Right ventricle myocardium inferior (tissue), 1 donor: ENCODE results near the gene GH2. TPM values are rescaled to one million over a fixed set of nuclear protein-coding genes. Genes with fewer than 3 reads are reported as not detected.
"Not testable (repeated sequence)": the region's sequence is repeated elsewhere in the genome, so short reads cannot be mapped to it uniquely, and the experiment has no call there.

Experiments used
- ATAC-seq: fragments of 200-7000 bp; cut with Tn5 transposase; one replicate; pipeline ENCODE4 v1.9.1; 2020; ENCODE audit warnings: mild to moderate bottlenecking, moderate library complexity
- DNase-seq: peaks from one replicate; pipeline ENCODE4 v3.0.0; 2021; ENCODE audit errors: missing footprints
- intact Hi-C: fragments of 100-400 bp; cut with DNase I; formaldehyde crosslinking; loops from one replicate; pipeline ENCODE4 v1.11.0; 2022
- total RNA-seq: library from RNA; stranded (reverse); fragmentation: NEBNext Ultra II Directional; extraction: Animal tissue kit (Norgen Biotek cat#: 25700); gene quantifications from one replicate; pipeline ENCODE4 v1.2.1, GENCODE V29; 2021
- donor health status: DM: no; HTN: yes; CAD: no; lungs with severe emphysema.

The GH2 gene
- total RNA-seq, 1 donor from 2014 or later: not detected

- ATAC-seq, intact Hi-C loops, DNase-seq: not testable (repeated sequence)
These were observed 34.0 kb upstream of the GH2 start for GRCh38 chr17:63915753-63916152.

GRCh38 chr17:63914471-63914870, 32.7 kb upstream of the GH2 start:
- DNase-seq (no peak), ATAC-seq (no peak)
- intact Hi-C loops: loop anchor here (5.0 kb wide), 1 partner anchor 218 kb away; the partner anchor contains the start of gene ERN1

- intact Hi-C loops: loop anchor here (5.0 kb wide), 1 partner anchor 221 kb away; the partner anchor contains the start of gene ERN1
- ATAC-seq (no peak), DNase-seq (no peak)
These were observed 29.9 kb upstream of the GH2 start for GRCh38 chr17:63911657-63912100.

GRCh38 chr17:63911041-63911635, 29.4 kb upstream of the GH2 start, which contains the start of gene CSHL1:
TSS of gene CSHL1 (minus strand) at chr17:63911258. CDS start at chr17:63911196, 62 bp downstream.
- intact Hi-C loops: loop anchor here (5.0 kb wide), 1 partner anchor 221 kb away; the partner anchor contains the start of gene ERN1
- DNase-seq (no peak), ATAC-seq (no peak)

- DNase-seq (no peak), ATAC-seq (no peak)
- intact Hi-C loops: loop anchor here (5.0 kb wide), 1 partner anchor 222 kb away; the partner anchor contains the start of gene ERN1
These were observed 28.4 kb upstream of the GH2 start for GRCh38 chr17:63910096-63910495.

- not testable (repeated sequence) for ATAC-seq, DNase-seq
These were observed 27.8 kb upstream of the GH2 start for GRCh38 chr17:63909586-63909985.

GRCh38 chr17:63907161-63907778, 25.5 kb upstream of the GH2 start:
- ATAC-seq: peak; percentile 37
- intact Hi-C loops, DNase-seq: not testable (repeated sequence)

More at GRCh38 chr17:63909586-63909985, 27.8 kb upstream of the GH2 start:
- intact Hi-C loops: not testable (repeated sequence)

- ATAC-seq, intact Hi-C loops, DNase-seq: not testable (repeated sequence)
These were observed 23.1 kb upstream of the GH2 start for GRCh38 chr17:63904796-63905195.

GRCh38 chr17:63903787-63904201, 22.1 kb upstream of the GH2 start:
- ATAC-seq, intact Hi-C loops, DNase-seq: not testable (repeated sequence)

- ATAC-seq, intact Hi-C loops: not testable (repeated sequence)
These were observed 20.2 kb upstream of the GH2 start for GRCh38 chr17:63901971-63902370.

GRCh38 chr17:63898899-63899798, 17.4 kb upstream of the GH2 start:
- DNase-seq, ATAC-seq, intact Hi-C loops: not testable (repeated sequence)

More at GRCh38 chr17:63901971-63902370, 20.2 kb upstream of the GH2 start:
- not testable (repeated sequence) for DNase-seq

GRCh38 chr17:63896524-63897354, 15.0 kb upstream of the GH2 start, which contains the start of gene CSH1:
TSS of gene CSH1 (minus strand) at chr17:63896574. CDS start at chr17:63896511, 63 bp downstream.
- intact Hi-C loops, DNase-seq: not testable (repeated sequence)

GRCh38 chr17:63894821-63895220, 13.1 kb upstream of the GH2 start:
- ATAC-seq, DNase-seq, intact Hi-C loops: not testable (repeated sequence)

More at GRCh38 chr17:63896524-63897354, 15.0 kb upstream of the GH2 start, which contains the start of gene CSH1:
- not testable (repeated sequence) for ATAC-seq

GRCh38 chr17:63894021-63894420, 12.3 kb upstream of the GH2 start:
- intact Hi-C loops, ATAC-seq, DNase-seq: not testable (repeated sequence)

GRCh38 chr17:63892316-63893037, 10.7 kb upstream of the GH2 start:
- ATAC-seq, intact Hi-C loops, DNase-seq: not testable (repeated sequence)

- intact Hi-C loops, DNase-seq: not testable (repeated sequence)
- peak; percentile 73 for ATAC-seq
These were observed 7.5 kb upstream of the GH2 start for GRCh38 chr17:63889026-63889848.
